ENCODE data around the gene CRYL1. TPM values are rescaled to one million over a fixed set of nuclear protein-coding genes. Genes with fewer than 3 reads are reported as not detected.

Gene CRYL1
- polyA plus RNA-seq, 3 donors = 35.0 to 70.2 (median 51.4) TPM

GRCh38 chr13:20499986-20500385, 25.7 kb downstream of the CRYL1 start:
- no peak overlapping the region for H3K4me3 ChIP-seq (replicated peaks in 1 of 3; ENCODE audit: low read depth in 2 of 3, low read length in 3 of 3)
- no peak overlapping the region for H3K9ac ChIP-seq (ENCODE audit: insufficient read depth, low read length, poor library complexity, severe bottlenecking)
- H3K27ac ChIP-seq (ENCODE audit: low read depth in 1 of 2, low read length in 2 of 2) = no peak overlapping the region
- H3K4me1 ChIP-seq (ENCODE audit: control insufficient read depth in 1 of 2, insufficient read depth in 2 of 2, low read length in 2 of 2) = peaks cover 28 to 31% of the 10 kb centered on the region in 2 donors
- H3K4me3 Mint-ChIP-seq = no peak overlapping the region
- 88% methylated on average over 1 of the region's 2 CpGs for WGBS (ENCODE audit: insufficient coverage)
- H3K27ac Mint-ChIP-seq = no peak overlapping the region
- no peak for TF ChIP-seq CTCF (IDR thresholded peaks at IDR 0.05)
- no peak overlapping the region for H3K4me2 ChIP-seq (replicated peaks; ENCODE audit: extremely low read depth, low read length, poor library complexity, severe bottlenecking)
- peaks cover 14 to 25% of the 10 kb centered on the region in 2 donors for H3K36me3 Mint-ChIP-seq
- peaks cover 28% of the 10 kb centered on the region for H3K4me1 Mint-ChIP-seq
- H3K27me3 Mint-ChIP-seq (ENCODE audit: low read depth in 3 of 3) = peaks cover 0 to 5% (median 2%) of the 10 kb centered on the region in 3 donors
- no peak overlapping the region for H2AFZ ChIP-seq (ENCODE audit: insufficient read depth, low read depth, low read length, poor library complexity, severe bottlenecking)
- peaks cover 0 to 8% (median 5%) of the 10 kb centered on the region in 7 donors for H3K9me3 Mint-ChIP-seq
- no peaks in the 10 kb centered on the region for H3K9me3 ChIP-seq (replicated peaks in 1 of 2; ENCODE audit: control insufficient read depth in 1 of 2, insufficient read depth in 1 of 2, low read length in 2 of 2)
- H4K20me1 ChIP-seq (ENCODE audit: insufficient read depth, low read length) = no peaks in the 10 kb centered on the region
- H3K79me2 ChIP-seq (ENCODE audit: insufficient read depth, low read length) = no peaks in the 10 kb centered on the region
- H3K36me3 ChIP-seq (replicated peaks in 1 of 2; ENCODE audit: control insufficient read depth in 1 of 2, insufficient read depth in 2 of 2, low read length in 2 of 2) = peaks cover 0 to 8% of the 10 kb centered on the region in 2 donors
- intact Hi-C loops (cut with micrococcal nuclease) = loop anchor here in 1 of 2 donors (5.0 to 10.0 kb wide), 3 partner anchors 195 to 425 kb away; no protein-coding TSS in a partner anchor
- no peak for DNase-seq
- H3K27me3 ChIP-seq (ENCODE audit: control insufficient read depth in 2 of 2, insufficient read depth in 2 of 2, low read length in 2 of 2) = no peaks in the 10 kb centered on the region

GRCh38 chr13:20498659-20499058, 27.0 kb downstream of the CRYL1 start:
- peaks cover 0 to 8% (median 5%) of the 10 kb centered on the region in 7 donors for H3K9me3 Mint-ChIP-seq
- Histone ChIP-seq H3K36me3 (replicated peaks in 1 of 2; ENCODE audit: control insufficient read depth in 1 of 2, insufficient read depth in 2 of 2, low read length in 2 of 2) (peaks cover 0 to 6% of the 10 kb centered on the region in 2 donors), H3K4me1 (ENCODE audit: control insufficient read depth in 1 of 2, insufficient read depth in 2 of 2, low read length in 2 of 2) (peaks cover 28 to 31% of the 10 kb centered on the region in 2 donors), H3K4me2 (replicated peaks; ENCODE audit: extremely low read depth, low read length, poor library complexity, severe bottlenecking) (no peak overlapping the region), H3K79me2 (ENCODE audit: insufficient read depth, low read length) (no peaks in the 10 kb centered on the region), H3K9me3 (replicated peaks in 1 of 2; ENCODE audit: control insufficient read depth in 1 of 2, insufficient read depth in 1 of 2, low read length in 2 of 2) (no peaks in the 10 kb centered on the region), H4K20me1 (ENCODE audit: insufficient read depth, low read length) (no peaks in the 10 kb centered on the region), H2AFZ (ENCODE audit: insufficient read depth, low read depth, low read length, poor library complexity, severe bottlenecking) (no peak overlapping the region), H3K4me3 (replicated peaks in 1 of 3; ENCODE audit: low read depth in 2 of 3, low read length in 3 of 3) (no peak overlapping the region), H3K9ac (ENCODE audit: insufficient read depth, low read length, poor library complexity, severe bottlenecking) (no peak overlapping the region), H3K27me3 (ENCODE audit: control insufficient read depth in 2 of 2, insufficient read depth in 2 of 2, low read length in 2 of 2) (no peaks in the 10 kb centered on the region), H3K27ac (ENCODE audit: low read depth in 1 of 2, low read length in 2 of 2) (no peak overlapping the region)
- H3K27me3 Mint-ChIP-seq (ENCODE audit: low read depth in 3 of 3) = peaks cover 0 to 5% (median 2%) of the 10 kb centered on the region in 3 donors
- no peak for TF ChIP-seq CTCF (IDR thresholded peaks at IDR 0.05)
- H3K36me3 Mint-ChIP-seq = peaks cover 10 to 15% of the 10 kb centered on the region in 2 donors
- peaks cover 28% of the 10 kb centered on the region for H3K4me1 Mint-ChIP-seq
- intact Hi-C loops (cut with micrococcal nuclease) = loop anchor here in 1 of 2 donors (5.0 to 10.0 kb wide), 3 partner anchors 196 to 426 kb away; no protein-coding TSS in a partner anchor
- H3K4me3 Mint-ChIP-seq = no peak overlapping the region
- no peak for DNase-seq
- H3K27ac Mint-ChIP-seq = no peak overlapping the region
